Adipose tissue (tissue), 3 donors: ENCODE data around the gene SLC24A1. TPM values are rescaled to one million over a fixed set of nuclear protein-coding genes. Genes with fewer than 3 reads are reported as not detected.

ENCODE experiments used
- H3K27ac ChIP-seq: one replicate; pipeline ENCODE4 v1.5.1; 2013; ENCODE audit warnings: low read depth, low read length
- WGBS, 3 donors: extraction: QIAGEN DNeasy Blood & Tissue Kit; methylation state at CpG; one replicate each; pipeline ENCODE4 v1.1.7; 2013; 5-methylcytosine and 5-hydroxymethylcytosine counted together
- polyA plus RNA-seq, 3 donors: library from polyadenylated mRNA; stranded (reverse); fragments of 200-250 nt; gene quantifications; one replicate each; pipeline ENCODE4 v1.2.3, GENCODE V29; 2013
- donor health status: healthy with polysubstance abuse.
- donor health status: Bipolar disorder and iron deficiency.
- donor health status: healthy.

Gene SLC24A1
- polyA plus RNA-seq = 10 to 100 TPM in 1 of 3 donors, 1 to 10 TPM in 2; 3.6 to 13.8 (median 4.3) TPM

DNA sequence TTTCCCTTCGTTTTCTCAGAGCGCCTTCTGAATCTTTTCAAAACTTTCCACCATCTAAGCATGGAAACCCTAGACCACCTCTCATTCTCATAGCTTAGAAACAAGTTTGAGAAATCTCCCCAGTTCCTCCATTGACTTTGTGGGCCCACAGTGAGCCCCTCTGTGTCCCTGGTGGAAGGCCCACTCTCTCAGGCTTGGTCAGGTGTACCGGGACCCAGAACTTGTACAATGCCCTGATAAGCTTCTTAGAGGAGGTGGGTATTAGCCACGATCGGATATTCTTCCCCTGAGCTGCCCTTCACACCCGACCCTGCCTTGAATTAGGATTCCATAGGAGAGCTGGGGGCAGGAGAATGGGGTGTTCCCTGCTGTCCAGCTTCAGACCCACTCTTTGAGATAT is at the start of gene SLC24A1:
TSS of gene SLC24A1 (plus strand) at position 301 of the 400 bp plus-strand sequence. CDS start 2,143 bp downstream, outside the sequence.
- WGBS, 3 donors = 80 to 94% (median 93%) methylated on average over 6 of the region's 6 CpGs
- H3K27ac ChIP-seq = no peak within 1 kb of the TSS

DNA sequence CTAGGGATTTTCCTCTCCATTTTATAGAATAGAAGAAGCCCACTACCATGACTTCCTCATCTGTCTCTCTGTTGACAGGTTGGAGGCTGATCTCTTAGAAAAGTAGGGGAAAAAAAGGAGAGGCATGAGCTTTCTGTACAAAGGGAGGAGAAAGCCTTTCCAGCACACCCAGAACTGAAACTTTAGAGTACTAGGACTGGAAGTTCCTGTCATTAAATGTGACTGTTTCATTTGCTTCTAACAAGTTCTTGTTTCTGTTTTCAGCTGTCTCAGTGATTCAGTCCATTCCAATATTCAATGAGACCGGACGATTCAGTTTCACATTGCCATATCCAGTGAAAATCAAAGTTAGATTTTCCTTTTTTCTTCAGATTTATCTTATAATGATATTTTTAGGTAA is 49.8 kb upstream of the SLC24A1 start:
- no peak overlapping the region for H3K27ac ChIP-seq
- WGBS, 3 donors = 90 to 97% (median 94%) methylated on average over 2 of the region's 2 CpGs

DNA sequence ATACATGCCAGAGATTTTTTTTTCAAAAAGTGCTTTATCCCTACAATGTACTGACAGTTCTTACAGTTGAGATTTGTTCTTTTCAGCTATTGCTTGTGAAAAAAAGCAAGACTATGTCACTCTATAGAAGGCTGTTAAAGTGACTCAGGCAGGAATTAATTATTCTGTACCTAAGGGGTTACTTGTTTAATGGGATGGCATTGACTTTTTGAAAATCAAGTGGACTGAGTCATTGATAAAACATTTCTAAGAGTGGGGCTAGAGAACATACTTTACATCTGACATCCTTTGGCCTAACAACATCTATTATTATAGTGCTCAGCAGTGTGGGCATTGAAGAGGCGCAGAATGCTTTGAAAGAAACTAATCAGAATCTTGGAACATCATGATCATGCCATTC is 45.1 kb upstream of the SLC24A1 start:
- 97 to 100% (median 100%) methylated on average over 1 of the region's 1 CpG for WGBS, 3 donors
- H3K27ac ChIP-seq = no peak overlapping the region

DNA sequence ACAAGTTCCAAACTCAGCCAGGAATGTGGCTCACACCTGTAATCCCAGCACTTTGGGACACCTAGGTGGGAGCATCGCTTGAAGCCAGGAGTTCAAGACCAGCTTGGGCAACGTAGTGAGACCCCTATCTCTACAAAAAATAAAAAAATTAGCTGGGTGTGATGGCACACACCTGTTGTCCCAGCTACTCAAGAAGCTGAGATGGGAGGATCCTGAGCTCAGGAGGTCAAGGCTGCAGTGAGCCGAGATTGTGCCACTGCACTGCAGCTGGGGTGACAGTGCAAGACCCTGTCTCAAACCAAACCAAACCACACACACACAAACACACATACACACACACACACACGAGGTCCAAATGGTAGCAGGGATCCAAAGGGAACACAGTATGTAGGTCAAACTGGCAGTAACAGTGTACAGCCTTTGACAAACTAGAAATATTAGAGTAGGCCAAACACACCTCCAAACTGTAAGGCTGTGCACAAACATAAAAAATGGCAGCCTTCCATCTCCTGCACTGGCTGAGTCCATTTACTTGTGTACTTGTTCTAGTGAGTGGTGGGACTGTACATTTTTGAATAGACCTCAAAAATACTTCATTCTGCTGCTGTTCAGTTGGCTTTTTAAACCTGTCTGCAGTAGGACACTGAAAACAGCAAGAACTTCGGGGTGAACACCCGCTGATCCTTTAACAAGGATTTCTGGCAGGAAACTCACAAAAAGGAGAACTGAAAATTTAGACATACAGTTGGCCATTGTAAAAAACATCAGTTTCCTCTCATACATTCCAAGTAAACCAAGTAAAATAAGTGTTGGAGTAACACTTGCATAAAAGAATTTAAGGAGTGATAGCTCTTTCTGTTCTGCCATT is 44.4 kb upstream of the SLC24A1 start:
- WGBS, 3 donors = 73 to 81% (median 75%) methylated on average over 6 of the region's 6 CpGs
- H3K27ac ChIP-seq = no peak overlapping the region

DNA sequence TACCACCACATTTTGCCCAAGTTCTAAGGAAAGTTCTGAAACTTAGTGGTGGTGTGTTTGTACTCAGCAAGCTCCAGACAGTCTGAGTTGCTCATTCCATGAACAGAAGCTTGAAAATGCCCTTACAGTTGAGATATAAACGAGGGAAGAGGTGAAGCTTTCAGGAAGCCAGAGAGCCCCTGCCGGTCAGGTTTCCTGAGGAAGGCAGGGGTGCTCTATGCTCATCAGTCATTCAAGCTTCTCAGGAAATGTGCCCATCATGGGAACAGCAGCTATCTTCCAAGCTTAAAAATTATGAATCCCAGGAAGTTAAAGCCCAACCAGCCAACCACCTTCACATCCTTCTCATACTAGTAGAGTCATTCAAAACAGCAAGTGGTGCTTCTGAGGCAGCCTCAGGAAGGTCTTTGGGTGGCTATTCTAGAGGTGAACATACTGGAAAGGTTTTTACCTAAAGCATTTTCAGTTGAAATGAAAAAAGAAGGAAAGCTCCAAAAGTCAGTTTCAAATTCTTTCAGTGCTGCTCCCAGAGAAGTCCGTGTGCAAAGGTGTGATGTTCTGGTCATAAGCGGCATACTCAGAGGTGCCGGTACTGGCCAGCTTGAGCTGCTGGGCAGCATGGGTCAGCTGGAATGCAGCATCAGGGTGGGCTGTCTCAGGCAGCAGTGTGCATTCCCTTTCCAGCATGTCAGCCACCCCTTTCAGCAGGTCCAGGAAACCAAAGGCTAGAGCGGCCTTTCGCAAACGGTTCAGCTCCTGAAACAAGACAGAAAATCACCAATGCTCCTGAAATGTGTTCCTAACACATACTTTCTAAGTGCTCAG is 42.6 kb upstream of the SLC24A1 start:
- H3K27ac ChIP-seq = no peak overlapping the region
- WGBS, 3 donors = 70 to 79% (median 72%) methylated on average over 8 of the region's 8 CpGs

DNA sequence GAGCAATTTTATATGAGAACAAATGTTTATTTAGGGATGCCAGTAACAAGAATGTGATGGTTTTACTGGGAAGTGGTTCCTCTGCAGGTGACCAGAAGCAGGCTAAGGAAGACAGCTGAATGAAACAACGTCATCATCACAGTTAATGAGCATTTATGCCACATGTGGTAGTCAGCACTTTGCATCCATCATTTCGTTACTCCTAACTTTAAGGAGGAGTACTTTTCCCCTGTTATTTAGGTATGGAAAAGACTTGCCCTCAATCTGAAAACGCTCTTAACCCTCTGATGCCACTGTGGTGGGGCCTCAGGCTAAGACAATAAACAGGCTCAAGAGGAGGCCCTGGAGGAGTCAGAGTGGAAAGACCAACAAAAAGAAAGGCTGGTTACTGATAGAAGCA is 42.0 kb upstream of the SLC24A1 start:
- 75 to 79% (median 78%) methylated on average over 3 of the region's 3 CpGs for WGBS, 3 donors
- no peak overlapping the region for H3K27ac ChIP-seq

DNA sequence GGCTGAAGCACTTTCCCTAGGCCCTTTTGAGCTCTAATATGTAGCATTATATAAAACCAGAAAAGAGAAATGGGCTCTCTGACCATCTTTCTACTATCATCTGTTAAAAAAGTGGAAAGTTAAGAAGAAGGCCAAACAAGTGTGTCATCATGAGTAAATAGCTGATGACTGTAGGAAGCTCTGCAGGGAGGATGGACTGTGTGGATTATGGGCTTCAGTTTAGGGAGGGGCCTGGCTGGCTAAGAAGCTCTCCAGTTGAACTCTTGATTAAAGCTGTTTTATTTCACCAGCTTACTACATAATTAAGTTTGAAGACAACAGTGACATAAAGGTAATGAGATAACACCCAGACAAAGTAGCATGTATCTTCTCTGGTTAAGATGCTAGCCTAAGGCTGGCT is 41.5 kb upstream of the SLC24A1 start:
- H3K27ac ChIP-seq = no peak overlapping the region

DNA sequence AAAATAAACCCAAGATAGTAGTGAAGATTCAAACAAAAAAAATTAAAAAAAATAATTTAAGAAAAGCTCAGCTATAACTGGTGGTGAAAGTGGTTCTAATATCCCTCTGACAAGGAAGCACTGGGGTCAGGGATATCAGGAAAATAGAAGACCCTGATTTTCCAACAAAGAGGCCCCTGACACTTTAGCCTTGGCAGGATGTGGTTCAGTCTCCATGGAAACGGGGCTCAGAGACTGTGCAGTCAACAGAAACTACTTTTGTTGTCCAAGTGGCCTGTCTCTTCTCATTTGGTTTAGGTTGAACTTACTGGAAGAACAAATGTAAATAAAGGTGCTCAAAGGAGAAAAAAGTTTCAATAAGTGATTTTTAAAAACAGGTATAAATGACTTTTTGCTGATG is 38.0 kb upstream of the SLC24A1 start:
- WGBS, 3 donors = 18 to 46% (median 22%) methylated on average over 1 of the region's 1 CpG
- no peak overlapping the region for H3K27ac ChIP-seq

DNA sequence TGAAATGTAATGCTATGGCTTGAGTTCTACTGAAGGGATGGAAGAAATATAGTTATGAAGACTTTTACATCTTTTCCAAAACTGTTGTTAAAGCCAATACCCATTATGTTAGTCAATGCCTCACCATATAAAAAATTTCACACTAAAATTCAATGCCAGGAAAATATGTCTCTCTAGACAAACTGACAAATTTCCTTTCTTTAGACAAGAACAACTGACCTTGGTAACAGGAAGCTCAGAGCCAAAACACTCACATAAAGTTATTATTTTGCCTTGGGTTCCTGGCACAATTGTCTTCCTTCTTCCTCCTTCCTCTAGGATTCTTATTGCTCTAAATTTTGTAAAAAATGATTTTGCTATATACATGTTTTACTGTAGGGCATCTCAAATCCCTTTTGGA is 37.5 kb upstream of the SLC24A1 start:
- no peak overlapping the region for H3K27ac ChIP-seq

DNA sequence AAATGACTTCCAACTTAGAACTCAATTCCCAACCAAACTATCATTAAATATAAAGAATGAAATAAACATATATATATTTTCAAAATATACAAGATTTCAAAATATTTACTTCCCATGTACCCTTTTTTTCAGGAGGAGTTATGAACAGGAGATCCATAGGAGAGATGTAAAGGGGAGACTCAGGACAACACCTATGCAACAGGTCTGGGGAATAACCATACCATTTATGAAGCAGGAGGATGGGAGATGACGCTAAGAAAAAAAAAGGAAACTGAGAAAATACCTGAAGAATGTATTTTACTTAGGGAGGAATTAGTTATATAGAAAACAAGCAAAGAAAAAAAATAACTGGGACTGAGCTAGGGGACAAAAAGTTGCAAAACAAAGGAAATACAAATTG is 34.6 kb upstream of the SLC24A1 start:
- 88 to 100% (median 93%) methylated on average over 1 of the region's 1 CpG for WGBS, 3 donors
- no peak overlapping the region for H3K27ac ChIP-seq

DNA sequence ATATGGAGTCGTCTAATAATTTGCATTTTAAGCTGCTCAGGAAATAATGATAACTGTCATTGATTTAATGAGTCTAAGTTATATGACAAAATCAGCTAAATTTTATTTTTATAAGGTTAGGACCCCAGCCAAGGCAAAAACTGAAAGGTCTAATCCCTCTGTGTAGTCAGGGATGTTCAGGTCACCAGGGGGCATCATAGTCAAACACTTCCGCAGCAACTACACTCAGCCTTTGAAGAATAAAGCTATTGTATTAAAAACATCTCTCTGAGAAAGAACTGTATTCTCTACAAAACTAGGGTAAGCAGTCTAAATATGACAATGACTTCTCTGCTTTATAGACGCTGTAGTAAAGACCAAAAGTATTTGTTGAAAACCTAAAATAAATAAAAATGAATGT is 25.8 kb upstream of the SLC24A1 start:
- 65 to 82% (median 76%) methylated on average over 3 of the region's 3 CpGs for WGBS, 3 donors
- no peak overlapping the region for H3K27ac ChIP-seq

DNA sequence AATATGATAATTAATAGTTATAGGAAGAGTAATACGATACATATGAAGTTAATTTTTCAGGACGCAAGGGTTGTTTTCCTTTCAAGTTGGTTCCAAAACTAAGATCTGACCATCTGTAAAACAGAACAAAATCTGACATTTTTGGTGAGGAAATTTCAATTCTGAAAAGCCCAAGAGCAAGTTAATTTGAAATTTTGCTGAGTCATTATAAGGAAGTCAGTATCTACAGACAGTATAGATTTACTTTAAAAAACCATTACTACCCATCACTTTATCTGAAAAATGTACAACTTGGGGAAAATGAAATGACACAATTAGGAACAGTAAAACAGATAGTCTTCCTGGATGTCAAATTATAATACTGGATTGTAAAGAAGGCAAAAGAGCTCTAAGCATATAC is 23.3 kb upstream of the SLC24A1 start:
- 94 to 96% (median 95%) methylated on average over 2 of the region's 2 CpGs for WGBS, 3 donors
- H3K27ac ChIP-seq = no peak overlapping the region

DNA sequence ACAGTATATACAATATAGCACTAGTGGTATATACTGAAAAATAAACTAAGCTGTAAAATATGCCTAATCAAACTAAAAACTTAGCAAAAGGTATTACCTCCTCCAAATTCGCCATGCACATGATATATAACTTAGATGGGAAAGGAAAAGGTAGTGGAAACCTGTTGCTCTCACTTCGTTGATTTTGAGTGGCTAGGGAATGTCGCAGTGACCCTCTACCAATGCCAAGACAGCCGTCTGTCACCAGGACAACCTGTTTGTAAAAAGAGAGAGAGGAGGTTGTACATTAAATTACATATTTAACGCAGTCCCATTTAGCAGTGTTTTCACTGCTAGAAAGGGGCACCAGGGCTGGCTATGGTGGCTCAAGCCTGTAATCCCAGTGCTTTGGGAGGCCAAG is 22.1 kb upstream of the SLC24A1 start:
- no peak overlapping the region for H3K27ac ChIP-seq
- 91 to 98% (median 95%) methylated on average over 5 of the region's 5 CpGs for WGBS, 3 donors

DNA sequence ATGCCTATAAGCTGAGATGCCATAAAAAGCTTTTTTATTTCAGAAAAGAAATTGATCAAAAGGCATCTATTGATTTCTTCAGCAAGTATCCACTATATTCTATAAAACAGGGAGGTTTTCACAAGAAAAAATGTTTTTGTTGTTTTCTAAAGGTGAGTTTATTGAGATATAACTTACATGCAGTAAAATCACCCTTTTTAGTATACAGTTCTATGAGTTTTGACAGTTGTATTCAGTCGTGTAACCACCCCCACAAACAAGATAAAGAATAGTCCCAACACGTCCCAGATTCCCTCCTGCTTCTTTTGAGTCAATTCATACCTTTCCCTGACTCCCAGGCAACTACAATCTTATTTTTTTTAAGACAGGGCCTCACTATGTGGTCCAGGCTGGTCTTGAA is 18.6 kb upstream of the SLC24A1 start:
- 78 to 88% (median 83%) methylated on average over 2 of the region's 2 CpGs for WGBS, 3 donors
- no peak overlapping the region for H3K27ac ChIP-seq

DNA sequence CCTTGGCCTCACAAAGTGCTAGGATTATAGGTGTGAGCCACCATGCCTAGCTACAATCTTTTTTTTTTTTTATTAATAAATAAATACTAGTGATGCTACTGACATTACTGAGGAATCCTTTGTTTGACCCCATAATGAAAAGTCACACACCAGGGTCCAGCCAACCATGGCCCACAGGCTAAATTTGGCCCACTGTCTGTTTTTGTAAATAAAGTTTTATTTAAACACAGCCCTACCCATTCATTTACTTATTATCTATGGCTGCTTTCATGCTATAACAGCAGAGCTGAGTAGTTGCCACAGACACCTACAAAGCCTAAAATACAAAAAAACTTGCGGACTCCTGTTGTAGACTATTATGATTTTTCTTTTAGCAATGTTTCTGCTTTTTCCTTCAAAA is 18.2 kb upstream of the SLC24A1 start:
- H3K27ac ChIP-seq = no peak overlapping the region
- WGBS, 3 donors = 97 to 98% (median 97%) methylated on average over 1 of the region's 1 CpG

DNA sequence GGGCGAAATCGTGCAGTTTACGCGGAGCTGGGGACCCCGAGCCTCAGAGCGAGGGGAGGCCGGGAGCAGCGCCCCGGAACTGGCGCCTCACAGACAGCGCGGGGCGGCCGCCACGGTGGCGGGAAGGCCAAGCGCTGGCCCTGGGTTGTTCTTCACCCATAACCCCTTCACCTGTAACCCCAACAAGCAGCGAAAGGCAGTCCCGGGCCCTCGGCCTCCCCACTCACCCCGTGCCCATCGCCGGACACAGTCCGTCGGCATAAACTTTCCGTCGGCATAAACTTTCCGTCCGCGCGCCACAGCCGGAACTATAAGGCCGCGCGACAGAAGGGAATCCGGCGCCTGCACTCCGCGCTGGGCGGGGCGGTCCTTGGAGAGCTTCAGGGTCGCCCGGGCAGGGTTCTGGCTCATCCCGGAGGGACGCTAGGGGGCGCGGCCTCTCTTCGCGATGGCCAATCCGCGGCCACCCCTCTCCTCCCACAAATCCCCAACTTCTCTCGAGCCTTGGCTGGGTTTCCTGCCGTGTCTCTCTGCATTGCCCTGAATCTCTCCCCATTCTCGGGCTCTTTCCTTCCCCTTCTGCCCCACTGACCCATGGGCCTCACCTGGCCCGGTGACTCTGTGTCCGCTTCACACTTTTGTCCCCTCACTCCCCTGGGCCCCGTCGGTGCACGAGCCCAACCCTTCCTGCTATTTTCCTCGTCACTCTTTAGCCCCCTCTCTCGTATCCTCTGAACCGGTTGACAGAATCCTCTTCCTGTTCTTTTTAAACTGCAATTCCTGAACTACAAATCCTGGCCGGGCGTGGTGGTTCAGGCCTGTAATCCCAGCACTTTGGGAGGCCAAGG is 10.6 kb upstream of the SLC24A1 start, which contains the start of gene INTS14:
TSS of gene INTS14 (minus strand) at position 261 of the 848 bp plus-strand sequence. CDS start 3,751 bp downstream, outside the sequence.
- H3K27ac ChIP-seq = peak within 1 kb of the TSS; percentile 25
- 0 to 1% (median 0%) methylated on average over 61 to 64 of the region's 64 CpGs for WGBS, 3 donors

DNA sequence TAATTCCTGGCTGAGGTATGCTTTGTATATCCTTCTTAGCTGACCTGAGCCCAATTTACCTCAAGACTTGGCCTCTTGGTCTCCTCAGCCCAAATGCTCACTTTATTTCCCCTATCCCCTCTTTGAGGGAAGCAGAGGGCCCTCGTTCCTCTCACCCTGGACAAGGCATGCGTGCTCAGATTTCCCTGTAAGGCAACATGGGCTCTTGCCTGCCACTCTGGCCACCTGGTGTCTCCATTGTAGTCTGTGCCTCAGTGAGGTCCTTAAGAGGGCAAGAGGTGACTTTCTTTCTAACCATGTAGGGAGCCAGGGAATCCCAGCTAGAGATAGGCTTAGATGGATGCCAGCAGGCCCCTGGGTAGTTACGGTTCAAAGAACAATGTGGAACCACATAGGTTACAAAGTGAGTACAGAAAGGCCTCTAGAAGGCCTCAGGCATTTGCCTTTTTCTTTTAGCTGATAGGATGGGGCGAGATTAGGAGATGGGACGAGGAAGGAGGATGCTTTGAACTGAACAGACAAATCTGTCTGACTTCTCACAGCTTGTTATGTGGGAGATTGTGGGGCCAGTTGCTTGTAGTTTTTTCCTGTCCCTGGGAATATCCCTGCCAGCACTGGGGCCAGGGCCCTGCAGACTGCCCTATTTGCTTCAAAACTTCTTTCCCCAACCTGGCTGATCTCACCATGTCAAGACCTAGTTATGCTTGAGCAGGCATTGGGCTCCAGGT is 9.7 kb upstream of the SLC24A1 start:
- WGBS, 3 donors = 71 to 83% (median 78%) methylated on average over 5 of the region's 5 CpGs
- H3K27ac ChIP-seq = no peak overlapping the region

DNA sequence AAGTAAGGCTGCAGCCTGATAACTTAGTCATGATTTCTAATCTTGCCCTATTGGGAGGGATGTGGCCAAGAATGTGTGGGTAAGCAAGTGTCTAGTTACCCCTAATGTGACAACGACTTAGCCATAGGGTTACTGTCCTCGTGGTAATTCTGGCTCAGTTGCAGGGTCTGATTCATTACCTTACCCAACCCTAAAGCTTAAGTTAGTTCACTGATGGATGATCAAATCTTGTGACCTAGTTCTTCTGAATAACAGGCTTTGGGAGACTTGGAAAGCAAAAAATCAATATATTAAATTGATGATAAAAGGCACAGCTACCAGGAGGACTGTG is 9.2 kb upstream of the SLC24A1 start:
- H3K27ac ChIP-seq = no peak overlapping the region
- 24 to 75% (median 64%) methylated on average over 2 of the region's 2 CpGs for WGBS, 3 donors
